HG02798 (cell line): ENCODE measurements around the gene GCNT1.
"Not testable (repeated sequence)": the region's sequence is repeated elsewhere in the genome, so short reads cannot be mapped to it uniquely, and the experiment has no call there.

Experiments used
- ATAC-seq: cut with Tn5 transposase; IDR thresholded peaks from one replicate; pipeline ENCODE4 v1.9.1; 2021; ENCODE audit warnings: mild to moderate bottlenecking; ENCODE audit not compliant: unreplicated experiment, poor library complexity

The GCNT1 gene

DNA sequence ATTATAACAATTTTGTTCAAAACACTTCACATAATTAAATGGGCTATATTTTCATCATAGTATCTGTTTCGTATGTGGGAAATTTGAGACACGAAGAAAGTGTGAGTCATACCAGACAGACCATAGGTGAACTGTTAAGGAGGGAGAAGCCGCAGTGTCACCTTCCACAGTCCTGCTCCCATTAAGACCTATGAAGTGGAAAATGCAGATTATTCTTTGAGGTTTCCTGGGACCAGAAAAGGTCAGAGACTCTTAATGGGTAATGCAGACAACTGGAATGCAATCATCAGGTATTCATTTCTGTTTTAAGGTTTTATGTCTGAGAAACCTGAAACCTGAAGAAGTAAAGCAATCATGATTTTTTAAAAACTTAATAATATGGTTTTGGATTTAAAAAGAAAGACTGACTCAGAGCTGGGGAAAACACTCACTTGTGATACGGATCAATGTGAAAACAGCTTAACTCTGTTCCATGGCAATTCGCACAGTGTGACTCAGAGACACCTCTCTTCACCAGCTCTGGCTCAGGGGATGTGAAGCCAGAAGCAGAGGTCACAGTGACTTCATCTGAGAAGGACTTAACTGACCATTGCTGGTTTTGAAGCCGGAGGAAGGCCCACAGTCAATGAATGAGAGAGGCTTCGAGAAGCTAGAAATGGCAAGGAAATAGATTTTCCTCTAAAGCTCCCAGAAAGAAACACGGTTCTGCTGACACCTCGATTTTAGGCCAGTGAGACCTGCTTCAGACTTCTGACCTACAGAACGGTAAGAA lies 17.2 kb upstream of the GCNT1 start:
- peak; percentile 65 for ATAC-seq

DNA sequence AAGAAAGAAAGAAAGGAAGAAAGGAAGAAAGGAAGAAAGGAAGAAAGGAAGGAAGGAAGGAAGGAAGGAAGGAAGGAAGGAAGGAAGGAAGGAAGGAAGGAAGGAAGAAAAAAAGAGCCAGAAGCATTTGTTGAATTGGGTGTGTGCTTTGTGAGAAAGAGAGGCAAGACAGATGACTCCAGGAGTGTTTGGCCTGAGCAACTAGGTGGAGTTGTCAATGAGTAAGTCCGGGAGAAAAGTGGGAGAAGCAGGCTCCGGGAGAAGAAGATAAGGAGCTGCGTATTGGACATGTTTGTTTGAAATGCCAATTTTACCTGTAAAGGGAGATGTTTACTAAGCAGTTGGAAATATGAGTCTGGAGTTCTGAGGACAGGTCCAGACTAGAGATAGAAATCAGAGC lies 15.1 kb upstream of the GCNT1 start:
- no peak for ATAC-seq

DNA sequence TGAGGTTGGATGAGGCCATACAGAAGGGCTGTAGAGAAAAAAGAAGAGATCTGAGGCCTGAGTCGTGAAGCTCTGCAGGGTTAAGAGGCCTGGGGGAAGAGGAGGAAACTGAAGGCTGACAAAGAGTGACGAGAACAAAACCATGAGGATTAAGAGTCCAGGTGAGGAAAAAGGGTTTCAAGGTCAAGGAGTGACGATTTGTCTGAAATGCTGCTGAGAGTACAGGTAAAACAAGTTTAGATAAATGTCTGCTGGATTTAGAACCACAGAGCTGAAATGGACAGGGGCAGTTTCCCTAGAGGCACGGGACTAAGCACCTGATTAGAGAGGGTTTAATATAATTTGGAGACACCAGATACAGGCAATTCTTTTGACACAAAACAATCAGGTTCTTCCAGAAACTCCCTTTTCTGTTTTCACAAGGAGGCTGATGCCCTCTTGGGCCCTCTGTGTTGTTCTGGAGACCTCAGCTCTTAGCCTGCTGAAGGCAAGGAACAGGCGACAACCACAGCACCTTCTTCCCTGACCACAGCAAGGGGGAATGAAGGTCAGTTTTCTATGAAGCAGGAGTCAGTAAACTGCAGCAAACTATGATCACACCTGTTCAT lies 14.6 kb upstream of the GCNT1 start:
- no peak for ATAC-seq

DNA sequence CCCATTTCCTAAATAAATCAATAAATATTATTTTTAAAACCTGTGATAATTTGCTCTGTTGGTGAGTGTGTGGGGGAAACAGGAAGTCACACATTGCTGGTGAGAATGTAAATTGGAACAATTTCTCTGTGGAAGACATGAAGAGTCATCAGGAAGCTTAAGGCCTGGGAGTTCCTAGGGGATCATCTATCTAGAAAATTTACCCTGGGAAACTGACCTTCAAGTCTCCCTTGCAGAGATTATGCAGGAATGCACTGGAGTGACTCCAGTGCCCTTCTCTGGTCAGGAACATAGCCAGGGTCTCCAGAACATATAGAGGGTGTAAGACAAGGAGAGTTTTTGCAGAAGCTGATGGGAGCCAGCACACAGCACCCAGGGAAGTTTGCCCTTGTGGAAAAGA lies 13.0 kb upstream of the GCNT1 start:
- no peak for ATAC-seq

DNA sequence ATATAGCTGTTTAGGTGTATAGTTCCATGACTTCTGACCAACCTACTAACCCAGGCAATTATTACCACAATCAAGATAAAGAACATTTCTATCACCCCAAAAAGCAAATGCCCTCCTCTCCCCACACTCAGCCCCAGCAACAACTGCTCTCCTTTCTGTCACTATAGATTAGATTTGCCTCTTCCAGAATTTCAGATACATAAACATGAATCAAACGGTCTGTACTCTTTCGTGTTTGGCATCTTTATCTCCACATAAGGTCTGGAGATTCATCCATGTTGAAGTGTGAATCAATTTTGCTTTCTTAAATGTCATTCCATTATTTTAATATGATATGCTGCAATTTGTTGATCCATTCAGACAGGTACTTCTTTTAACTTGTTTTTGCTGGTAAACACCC lies 10.5 kb upstream of the GCNT1 start:
- ATAC-seq = no peak

DNA sequence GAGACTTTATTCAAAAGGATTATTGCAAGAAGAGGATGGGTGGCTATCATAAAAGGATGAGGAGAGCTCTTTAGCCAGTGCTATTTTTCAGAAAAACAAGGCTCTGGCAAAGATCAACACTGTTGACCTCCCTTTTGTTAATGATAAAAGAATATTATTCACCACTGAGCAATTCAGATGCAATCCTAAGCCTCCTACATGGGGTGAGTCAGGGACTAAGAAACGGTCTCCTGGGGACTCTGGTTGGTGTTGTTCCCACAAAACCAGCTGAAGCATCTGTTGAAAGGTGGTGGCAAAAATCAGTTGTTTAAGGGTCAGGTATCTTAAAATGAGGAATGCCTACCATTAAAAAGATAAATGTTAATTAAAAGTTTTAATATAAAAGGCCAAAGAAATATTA lies 7.7 kb upstream of the GCNT1 start:
- no peak for ATAC-seq

DNA sequence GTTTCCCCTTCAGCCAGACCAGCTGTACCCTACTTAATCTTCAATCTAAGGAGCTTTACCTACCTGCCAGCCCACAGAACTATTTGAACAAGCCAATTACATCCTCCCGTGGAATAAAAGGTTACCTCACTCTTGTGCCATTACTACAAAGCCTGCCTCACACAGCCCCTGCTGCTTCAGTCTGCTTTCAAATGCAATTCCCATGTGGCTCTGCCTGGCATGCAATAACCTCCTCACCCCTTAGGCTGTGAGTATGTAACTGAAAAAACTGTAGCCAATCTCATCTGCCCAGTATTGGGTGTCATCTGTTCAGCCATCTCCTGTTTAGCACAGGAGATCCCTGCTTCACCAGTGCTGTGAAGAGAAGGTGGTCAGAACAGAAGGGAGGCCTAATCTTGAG lies 6.1 kb upstream of the GCNT1 start:
- no peak for ATAC-seq

DNA sequence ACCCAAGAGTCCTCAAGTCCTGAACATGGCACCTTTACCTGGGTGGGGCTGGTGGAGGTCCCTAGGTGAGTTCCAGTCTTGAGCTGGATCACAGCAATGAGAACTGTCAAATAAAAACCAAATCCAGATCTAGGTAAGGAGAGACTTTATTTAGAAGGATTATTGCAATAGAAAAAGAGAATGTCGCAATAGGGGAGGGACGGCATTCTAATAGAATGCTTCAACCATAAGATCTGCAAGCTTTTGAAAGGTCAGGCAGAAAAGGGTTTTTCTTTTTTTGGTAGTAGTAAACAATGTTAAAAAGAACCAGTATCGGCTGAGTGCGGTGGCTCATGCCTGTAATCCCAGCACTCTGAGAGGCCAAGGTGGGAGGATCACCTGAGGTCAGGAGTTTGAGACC lies 5.2 kb upstream of the GCNT1 start:
- ATAC-seq = no peak

DNA sequence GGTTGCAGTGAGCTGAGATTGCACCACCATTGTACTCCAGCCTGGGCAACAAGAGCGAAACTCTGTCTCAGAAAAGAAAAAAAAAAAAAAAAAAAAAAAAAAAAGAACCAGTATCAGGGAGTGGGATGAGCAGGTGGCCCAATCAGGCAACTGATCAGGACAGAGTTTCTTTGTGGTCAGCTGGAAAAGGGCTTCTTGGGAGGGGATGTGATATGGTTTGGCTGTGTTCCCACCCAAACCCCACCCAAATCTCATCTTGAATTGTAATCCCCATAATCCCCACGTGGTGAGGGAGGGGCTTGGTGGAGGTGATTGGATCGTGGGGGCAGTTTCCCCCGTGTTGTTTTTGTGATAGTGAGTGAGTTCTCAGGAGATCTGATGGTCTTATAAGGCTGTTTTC lies 4.7 kb upstream of the GCNT1 start:
- ATAC-seq = no peak

DNA sequence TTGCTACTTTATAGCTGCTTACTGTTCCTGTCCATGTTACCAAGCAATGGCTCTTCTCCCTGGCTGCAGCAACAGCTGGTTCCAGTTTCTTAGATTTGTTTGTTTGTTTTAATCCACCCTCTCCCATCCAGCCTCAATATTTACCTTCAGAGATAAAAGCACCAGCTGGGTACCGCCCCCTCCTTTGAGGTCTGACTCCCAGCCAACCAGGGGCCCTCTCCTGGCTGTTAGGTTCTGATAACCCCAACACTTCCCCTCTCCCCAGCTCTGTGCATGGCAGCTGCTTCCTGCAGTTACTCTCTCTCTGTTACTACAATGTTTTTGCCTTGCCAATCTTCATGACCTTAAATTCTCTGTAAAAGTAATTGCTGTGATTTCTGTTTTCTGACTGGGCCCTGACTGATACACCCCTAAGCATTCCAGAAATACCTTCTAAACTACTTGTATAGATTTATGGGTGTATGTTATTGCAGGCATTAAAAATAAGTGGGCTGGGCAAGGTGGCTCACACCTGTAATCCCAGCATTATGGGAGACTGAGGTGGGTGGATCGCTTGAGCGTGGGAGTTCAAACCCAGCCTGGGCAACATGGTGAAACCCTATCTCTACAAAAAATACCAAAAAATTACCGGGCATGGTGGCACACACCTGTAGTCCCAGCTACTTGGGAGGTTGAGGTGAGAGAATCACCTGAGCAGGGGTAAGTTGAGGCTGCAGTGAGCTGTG lies 2.6 kb upstream of the GCNT1 start:
- no peak for ATAC-seq

DNA sequence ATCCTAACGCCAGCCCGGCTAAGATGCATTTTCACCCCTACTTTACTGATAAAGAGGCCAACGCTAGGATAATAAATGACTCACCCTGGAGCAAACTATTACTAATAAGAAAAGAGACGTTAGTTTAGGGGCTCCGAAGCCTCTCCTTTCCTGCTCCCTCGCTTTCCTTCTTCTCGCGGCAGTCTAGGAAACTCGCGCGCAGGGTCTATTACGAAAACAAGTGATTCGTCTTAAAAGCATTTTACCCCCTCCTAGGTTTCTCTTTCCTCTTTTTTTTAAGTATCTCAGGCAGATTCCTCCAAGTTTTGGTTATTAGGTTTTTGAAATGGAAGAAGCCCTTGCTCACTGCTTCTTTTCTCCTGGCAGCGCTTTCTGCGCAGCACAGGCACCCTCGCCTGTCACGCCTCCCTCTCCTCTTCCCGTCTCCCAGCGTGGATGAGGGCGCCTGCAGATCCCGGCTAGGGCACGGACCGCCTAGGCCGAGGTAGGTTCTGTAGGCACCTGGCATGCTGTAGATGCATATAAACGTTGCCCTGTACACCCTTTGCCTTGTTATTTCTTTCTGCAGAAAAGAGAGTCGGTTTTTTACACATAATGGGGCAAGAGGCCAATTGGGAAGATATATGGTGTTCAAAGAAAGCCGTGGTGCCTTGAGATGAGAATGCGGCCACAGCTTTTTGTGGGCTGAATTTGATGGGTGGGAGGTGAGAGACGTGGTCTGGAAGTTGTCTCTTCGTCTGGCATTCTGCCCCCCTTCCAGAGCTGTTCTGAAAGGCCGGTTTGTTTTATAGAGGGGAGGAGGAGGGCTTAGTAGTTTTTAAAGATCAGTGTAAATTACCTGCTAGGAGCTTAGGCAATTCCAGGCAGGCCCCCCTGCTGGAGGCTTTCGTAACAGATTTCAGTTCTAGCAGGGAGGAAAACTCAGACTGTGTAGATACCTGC lies 983 bp downstream of the GCNT1 start:
- no peak for ATAC-seq

DNA sequence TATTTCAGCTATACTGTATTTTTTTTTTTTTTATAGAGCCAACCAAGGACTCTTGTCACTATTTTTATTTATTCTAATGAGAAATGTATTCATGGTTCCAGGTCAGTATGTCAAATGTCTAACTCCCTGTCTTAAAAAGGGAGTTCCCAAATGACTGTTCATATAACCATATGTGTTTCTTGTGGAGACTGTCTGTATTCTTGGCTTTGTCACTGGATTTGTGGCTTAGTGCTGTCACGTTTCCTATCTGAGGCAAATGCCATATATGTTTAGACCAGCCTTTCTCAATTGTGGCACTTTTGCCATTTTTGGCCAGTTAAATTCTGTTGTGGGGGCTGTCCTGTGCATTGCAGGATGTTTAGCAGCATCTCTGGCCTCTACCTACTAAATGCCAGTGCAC lies 3.1 kb downstream of the GCNT1 start:
- no peak for ATAC-seq

DNA sequence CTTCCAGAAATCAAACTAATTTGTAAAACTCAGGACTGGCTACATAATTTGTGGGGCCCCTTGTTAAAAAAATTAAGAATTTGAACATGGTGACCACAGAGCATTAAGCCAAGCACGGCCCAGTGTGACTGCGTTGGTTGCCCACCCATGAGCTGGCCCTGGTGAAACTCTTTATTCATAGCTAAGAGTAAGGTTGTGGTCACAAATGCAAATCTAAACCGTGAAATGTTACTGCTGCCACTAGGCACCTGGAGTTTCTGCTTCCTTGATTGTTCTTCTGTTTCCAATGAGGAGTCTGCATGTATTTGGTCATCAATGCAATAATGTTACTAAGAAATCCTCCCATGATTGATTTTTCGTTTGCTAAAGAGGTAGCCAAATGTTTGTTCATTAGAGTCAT lies 4.2 kb downstream of the GCNT1 start:
- ATAC-seq = peak; percentile 61

DNA sequence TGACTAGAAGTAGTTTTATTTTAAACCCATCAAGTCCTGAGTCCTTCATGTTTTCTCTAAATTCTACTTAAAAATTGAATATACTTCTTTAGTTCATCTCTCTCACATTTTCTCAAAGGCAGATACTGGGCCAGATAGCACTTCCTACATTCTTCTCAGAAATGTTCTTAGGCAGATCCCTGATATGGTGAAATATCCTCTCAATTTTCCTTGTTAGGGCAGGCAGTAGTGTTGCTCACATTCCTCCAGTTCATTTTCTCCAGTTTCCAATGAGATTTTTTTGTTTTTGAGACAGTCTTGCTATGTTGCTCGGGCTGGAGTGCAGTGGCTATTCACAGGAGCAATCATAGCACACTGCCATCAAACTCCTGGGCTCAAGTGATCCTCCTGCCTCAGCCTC lies 5.7 kb downstream of the GCNT1 start:
- ATAC-seq = no peak

DNA sequence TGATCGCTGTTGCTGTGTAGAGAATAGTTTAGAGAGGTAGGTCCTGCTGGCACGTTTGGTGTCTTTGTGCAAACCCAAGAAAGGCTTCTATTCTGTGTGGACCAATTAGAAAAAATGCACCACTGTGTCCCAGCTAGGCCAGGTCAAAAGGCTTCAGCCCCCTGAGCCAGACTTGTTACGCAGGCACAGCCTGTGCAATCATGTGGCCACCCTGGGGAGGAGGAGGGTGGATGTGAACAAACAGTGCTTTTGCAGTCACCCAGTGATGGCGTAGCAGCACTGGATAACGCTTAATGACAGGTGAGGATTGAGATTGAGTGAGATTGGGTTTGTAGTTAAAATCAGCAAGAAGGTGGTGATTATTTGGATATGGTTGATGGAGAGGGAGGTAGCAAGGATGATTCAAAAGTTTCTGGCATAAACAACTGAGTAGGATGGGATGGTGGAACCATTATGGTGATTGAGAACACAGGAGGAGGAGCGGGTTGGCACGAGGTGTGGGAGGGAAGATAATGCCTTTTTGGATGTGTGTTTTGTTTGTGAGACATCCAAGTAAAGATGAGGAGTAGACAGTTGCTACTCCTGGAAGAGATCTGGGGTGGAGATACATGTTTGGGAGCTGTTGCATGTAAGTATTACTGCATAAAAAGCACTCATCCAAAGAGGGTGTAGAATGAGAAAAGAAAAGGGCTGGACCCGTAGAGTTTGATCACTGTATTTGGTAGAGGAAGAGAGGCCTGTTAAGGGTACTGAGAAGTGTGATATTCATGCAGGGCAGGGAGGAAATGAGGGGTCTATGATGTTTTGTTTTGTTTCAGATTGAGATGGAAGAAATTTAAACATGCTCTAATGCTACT lies 6.7 kb downstream of the GCNT1 start:
- ATAC-seq = no peak

DNA sequence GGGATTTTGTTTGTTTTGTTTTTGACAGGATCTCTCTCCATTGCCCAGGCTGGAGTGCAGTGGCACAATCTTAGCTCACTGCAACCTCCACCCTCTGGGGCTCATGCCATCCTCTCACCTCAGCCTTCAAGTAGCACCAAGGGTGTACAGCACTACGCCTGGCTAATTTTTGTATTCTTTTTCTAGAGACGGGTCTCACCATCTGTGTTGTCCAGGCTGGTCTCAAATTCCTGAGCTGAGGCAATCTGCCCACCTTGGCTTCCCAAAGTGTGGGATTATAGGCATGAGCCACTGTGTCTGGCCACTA lies 7.3 kb downstream of the GCNT1 start:
- no peak for ATAC-seq

DNA sequence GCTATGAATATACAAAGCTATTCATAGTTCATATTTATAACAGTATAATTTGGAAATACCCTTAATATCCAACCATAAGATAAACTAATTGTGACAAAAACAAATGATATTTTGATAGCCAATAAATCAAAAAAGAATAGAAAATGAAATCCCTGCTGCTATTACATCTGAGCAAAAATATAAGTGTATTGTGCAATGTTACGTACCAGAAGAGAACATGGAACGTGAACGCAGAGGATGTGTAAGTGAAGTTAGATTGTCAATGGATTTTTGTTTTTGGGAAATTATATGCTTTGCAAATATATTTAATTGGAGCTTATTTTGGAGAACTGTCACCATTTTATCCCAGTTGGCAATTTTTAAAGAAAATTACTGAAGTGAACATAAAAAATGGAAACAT lies 15.4 kb downstream of the GCNT1 start:
- no peak for ATAC-seq

DNA sequence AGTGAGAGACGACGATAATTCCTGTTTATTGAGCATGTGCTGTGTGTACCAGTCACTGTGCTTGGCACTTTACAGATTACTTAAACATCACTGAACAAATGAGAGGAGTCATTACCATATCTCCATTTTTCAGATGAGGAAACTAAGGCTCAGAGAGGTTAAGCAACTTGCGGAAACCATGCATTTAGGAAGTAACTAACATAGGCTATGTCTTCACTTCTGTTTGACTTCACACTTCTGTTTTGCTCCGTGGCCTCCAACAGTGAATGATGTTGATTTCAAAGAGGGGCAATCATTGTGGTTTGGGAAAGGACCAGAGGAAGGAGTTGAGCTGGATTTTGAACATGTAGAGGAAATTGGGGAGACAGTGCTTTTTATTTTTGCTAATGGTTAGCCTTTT lies 16.7 kb downstream of the GCNT1 start:
- ATAC-seq = no peak

DNA sequence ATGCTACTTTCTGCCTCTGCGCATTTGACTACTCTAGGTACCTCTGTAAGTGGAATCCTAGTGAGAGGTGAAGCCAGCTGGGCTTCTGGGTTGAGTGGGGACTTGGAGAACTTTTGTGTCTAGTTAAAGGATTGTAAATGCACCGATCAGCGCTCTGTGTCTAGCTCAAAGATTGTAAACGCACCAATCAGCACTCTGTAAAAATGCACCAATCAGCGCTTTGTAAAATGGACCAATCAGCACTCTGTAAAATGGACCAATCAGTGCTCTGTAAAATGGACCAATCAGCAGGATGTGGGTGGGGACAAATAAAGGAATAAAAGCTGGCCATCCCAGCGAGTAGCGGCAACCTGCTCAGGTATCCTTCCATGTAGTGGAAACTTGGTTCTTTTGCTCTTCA lies 18.8 kb downstream of the GCNT1 start:
- ATAC-seq = not testable (repeated sequence)

DNA sequence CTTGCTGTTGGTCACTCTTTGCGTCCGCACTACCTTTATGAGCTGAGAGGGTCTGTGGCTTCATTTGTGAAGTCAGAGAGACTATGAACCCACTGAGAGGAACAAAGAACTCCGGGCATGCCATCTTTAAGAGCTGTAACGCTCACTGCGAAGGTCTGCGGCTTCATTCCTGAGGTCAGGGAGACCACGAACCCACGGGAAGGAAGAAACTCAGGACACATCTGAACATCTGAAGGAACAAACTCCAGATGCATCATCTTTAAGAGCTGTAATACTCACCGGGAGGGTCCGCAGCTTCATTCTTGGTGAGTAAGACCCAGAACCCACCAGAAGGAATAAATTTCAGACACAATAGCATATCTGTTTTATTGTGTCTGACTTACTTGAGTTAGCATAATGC lies 19.2 kb downstream of the GCNT1 start:
- no peak for ATAC-seq
